Endothelial cell of umbilical vein (primary cell): ENCODE results near the gene C1orf174.

Experiments used
- EZH2 ChIP-seq: IDR thresholded peaks from 2 replicates; pipeline ENCODE4 v1.6.1; 2012; ENCODE audit warnings: borderline replicate concordance, low read depth, mild to moderate bottlenecking, moderate library complexity, low read length, inconsistent platforms; ENCODE audit not compliant: severe bottlenecking
- FOS ChIP-seq: IDR thresholded peaks from 2 replicates; pipeline ENCODE4 v1.6.1; 2011; ENCODE audit warnings: mild to moderate bottlenecking, low read length, moderate library complexity, borderline replicate concordance; ENCODE audit not compliant: insufficient read depth
- GATA2 ChIP-seq: IDR thresholded peaks from 2 replicates; pipeline ENCODE4 v1.7.0; 2011; ENCODE audit warnings: low read depth, mild to moderate bottlenecking, moderate library complexity, mixed read lengths, low read length; ENCODE audit not compliant: insufficient read length, insufficient read depth
- JUN ChIP-seq: IDR thresholded peaks from 2 replicates; pipeline ENCODE4 v1.6.1; 2011; ENCODE audit warnings: borderline replicate concordance, low read depth; ENCODE audit not compliant: insufficient read length, insufficient read depth
- MYC ChIP-seq: IDR thresholded peaks from one replicate; pipeline ENCODE4 v1.6.1; 2011; ENCODE audit warnings: mild to moderate bottlenecking, low read depth, low read length
- POLR2A ChIP-seq: IDR thresholded peaks from 2 replicates; pipeline ENCODE4 v1.6.1; 2012; ENCODE audit warnings: low read depth, mild to moderate bottlenecking, control low read depth, low read length
- POLR2AphosphoS5 ChIP-seq: IDR thresholded peaks from 2 replicates; pipeline ENCODE4 v1.6.1; 2012; ENCODE audit warnings: low read depth, mild to moderate bottlenecking, control low read depth, low read length, moderate library complexity; ENCODE audit not compliant: insufficient read depth
- TF ChIP-seq, protein P1 (sequence below), 2 donors: IDR thresholded peaks; 1 replicate in 1 of 2; 2 replicates in 1 of 2; pipeline ENCODE4 v1.5.1; 2011; ENCODE audit warnings: low read length in 2 of 2, mild to moderate bottlenecking in 2 of 2, moderate library complexity in 2 of 2, control low read depth in 1 of 2, inconsistent platforms in 1 of 2, low read depth in 1 of 2; ENCODE audit not compliant: insufficient read depth in 1 of 2; ENCODE audit errors: extremely low read depth in 1 of 2
- TF ChIP-seq, protein P2 (sequence below): IDR thresholded peaks from 2 replicates; pipeline ENCODE4 v1.6.1; 2011; ENCODE audit not compliant: insufficient read depth, insufficient read length

DNA sequence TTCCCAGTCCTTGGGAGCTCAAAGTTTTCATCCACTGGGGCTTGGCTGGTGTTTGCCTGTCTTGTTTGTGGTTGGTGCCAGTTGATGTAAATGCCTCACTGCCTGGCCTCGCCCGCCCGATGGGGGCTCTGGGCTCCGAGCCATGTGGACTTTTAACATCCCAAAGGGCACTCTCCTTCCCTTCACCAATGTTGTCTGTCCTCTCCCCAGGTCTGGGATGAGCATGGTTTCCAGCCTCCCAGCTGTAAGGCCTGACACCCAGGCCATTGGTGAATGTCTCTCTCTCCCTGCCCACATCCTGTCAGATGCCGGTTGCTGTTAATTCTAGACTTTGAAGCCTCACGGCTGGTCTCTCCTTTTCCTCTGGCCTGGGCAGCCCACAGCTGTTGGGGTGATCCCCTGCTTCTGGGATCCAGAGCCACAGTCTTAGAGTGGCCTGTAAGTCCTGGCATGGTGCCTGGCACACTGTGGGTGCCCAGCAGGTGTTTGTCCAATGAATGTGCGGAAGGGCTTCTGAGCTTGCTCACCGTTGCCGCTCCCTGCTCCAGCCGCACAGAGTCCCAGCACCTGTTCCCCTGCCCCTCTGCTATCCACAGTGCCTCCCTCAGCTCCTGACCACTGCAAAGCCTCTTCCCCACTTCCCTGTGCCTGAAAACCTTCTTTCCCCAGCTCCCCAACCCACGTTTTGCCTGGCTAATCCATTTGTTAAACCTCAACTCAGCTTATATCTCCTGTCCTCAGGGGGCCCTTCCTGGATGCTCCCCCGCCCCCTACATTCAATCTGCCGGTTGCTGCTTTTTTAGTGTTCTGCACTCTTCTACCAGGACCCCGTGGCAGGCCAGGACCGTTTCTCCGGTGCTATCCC is 3.3 kb upstream of the C1orf174 start:
- TF ChIP-seq, protein P1, sequence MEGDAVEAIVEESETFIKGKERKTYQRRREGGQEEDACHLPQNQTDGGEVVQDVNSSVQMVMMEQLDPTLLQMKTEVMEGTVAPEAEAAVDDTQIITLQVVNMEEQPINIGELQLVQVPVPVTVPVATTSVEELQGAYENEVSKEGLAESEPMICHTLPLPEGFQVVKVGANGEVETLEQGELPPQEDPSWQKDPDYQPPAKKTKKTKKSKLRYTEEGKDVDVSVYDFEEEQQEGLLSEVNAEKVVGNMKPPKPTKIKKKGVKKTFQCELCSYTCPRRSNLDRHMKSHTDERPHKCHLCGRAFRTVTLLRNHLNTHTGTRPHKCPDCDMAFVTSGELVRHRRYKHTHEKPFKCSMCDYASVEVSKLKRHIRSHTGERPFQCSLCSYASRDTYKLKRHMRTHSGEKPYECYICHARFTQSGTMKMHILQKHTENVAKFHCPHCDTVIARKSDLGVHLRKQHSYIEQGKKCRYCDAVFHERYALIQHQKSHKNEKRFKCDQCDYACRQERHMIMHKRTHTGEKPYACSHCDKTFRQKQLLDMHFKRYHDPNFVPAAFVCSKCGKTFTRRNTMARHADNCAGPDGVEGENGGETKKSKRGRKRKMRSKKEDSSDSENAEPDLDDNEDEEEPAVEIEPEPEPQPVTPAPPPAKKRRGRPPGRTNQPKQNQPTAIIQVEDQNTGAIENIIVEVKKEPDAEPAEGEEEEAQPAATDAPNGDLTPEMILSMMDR (IDR thresholded peaks at IDR 0.05; ENCODE audit: extremely low read depth in 1 of 2, insufficient read depth in 1 of 2, low read depth in 1 of 2, low read length in 2 of 2) = no peak
- TF ChIP-seq EZH2 (no peak), FOS (no peak), POLR2A (no peak), POLR2AphosphoS5 (no peak), JUN (no peak), MYC (no peak), GATA2 (no peak)
- TF ChIP-seq, protein P2, sequence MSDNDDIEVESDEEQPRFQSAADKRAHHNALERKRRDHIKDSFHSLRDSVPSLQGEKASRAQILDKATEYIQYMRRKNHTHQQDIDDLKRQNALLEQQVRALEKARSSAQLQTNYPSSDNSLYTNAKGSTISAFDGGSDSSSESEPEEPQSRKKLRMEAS = no peak
